Measurements from ENCODE around the gene DYTN.

DNA sequence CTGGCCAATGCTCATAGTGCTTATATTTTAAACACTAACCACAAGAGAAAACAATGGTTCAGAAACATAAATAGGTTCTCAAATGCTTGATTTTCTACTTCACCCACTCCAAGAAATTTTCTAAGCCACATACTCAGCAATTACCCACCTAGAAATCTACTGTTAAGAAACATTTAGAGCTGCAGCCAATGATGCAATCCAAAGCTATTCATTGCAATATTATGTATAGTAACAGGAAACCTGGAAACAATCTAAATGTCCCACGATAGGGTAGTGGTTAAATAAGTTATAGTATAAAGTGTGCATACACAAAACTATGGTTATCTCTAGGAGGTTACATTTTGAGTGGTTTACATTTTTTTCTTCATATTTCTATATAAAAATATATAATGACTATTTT, 70.2 kb downstream of the DYTN start:
- TF ChIP-seq EZH2phosphoT487 (IDR thresholded peaks at IDR 0.05; ENCODE audit: low read length) (no peak), EZH2 (optimal IDR thresholded peaks at IDR 0.05; ENCODE audit: low read depth, low read length) (no peak)
- TF ChIP-seq, protein P1, sequence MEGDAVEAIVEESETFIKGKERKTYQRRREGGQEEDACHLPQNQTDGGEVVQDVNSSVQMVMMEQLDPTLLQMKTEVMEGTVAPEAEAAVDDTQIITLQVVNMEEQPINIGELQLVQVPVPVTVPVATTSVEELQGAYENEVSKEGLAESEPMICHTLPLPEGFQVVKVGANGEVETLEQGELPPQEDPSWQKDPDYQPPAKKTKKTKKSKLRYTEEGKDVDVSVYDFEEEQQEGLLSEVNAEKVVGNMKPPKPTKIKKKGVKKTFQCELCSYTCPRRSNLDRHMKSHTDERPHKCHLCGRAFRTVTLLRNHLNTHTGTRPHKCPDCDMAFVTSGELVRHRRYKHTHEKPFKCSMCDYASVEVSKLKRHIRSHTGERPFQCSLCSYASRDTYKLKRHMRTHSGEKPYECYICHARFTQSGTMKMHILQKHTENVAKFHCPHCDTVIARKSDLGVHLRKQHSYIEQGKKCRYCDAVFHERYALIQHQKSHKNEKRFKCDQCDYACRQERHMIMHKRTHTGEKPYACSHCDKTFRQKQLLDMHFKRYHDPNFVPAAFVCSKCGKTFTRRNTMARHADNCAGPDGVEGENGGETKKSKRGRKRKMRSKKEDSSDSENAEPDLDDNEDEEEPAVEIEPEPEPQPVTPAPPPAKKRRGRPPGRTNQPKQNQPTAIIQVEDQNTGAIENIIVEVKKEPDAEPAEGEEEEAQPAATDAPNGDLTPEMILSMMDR (IDR thresholded peaks at IDR 0.05; ENCODE audit: low read length), result no peak

Measured in MM.1S (cell line).